Measurements from ENCODE around the gene PCDHGC3.

DNA sequence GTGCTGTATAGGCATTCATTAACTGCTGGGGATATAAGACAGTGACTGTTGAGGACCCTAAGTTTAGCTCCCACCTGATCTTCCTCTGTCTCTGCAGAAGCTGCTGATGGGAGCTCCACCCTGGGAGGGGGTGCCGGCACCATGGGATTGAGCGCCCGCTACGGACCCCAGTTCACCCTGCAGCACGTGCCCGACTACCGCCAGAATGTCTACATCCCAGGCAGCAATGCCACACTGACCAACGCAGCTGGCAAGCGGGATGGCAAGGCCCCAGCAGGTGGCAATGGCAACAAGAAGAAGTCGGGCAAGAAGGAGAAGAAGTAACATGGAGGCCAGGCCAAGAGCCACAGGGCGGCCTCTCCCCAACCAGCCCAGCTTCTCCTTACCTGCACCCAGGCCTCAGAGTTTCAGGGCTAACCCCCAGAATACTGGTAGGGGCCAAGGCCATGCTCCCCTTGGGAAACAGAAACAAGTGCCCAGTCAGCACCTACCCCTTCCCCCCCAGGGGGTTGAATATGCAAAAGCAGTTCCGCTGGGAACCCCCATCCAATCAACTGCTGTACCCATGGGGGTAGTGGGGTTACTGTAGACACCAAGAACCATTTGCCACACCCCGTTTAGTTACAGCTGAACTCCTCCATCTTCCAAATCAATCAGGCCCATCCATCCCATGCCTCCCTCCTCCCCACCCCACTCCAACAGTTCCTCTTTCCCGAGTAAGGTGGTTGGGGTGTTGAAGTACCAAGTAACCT, 35.3 kb downstream of the PCDHGC3 start:
- TF ChIP-seq, protein P1, sequence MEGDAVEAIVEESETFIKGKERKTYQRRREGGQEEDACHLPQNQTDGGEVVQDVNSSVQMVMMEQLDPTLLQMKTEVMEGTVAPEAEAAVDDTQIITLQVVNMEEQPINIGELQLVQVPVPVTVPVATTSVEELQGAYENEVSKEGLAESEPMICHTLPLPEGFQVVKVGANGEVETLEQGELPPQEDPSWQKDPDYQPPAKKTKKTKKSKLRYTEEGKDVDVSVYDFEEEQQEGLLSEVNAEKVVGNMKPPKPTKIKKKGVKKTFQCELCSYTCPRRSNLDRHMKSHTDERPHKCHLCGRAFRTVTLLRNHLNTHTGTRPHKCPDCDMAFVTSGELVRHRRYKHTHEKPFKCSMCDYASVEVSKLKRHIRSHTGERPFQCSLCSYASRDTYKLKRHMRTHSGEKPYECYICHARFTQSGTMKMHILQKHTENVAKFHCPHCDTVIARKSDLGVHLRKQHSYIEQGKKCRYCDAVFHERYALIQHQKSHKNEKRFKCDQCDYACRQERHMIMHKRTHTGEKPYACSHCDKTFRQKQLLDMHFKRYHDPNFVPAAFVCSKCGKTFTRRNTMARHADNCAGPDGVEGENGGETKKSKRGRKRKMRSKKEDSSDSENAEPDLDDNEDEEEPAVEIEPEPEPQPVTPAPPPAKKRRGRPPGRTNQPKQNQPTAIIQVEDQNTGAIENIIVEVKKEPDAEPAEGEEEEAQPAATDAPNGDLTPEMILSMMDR (IDR thresholded peaks at IDR 0.05) = no peak
- TF ChIP-seq POLR2A (IDR thresholded peaks at IDR 0.05; ENCODE audit: low read length) = no peak
- TF ChIP-seq, protein P2, sequence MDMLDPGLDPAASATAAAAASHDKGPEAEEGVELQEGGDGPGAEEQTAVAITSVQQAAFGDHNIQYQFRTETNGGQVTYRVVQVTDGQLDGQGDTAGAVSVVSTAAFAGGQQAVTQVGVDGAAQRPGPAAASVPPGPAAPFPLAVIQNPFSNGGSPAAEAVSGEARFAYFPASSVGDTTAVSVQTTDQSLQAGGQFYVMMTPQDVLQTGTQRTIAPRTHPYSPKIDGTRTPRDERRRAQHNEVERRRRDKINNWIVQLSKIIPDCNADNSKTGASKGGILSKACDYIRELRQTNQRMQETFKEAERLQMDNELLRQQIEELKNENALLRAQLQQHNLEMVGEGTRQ (IDR thresholded peaks at IDR 0.05) = no peak
- no peak for TF ChIP-seq RARB (CRISPR knock-in tag; IDR thresholded peaks at IDR 0.05)
- TF ChIP-seq, protein P3, sequence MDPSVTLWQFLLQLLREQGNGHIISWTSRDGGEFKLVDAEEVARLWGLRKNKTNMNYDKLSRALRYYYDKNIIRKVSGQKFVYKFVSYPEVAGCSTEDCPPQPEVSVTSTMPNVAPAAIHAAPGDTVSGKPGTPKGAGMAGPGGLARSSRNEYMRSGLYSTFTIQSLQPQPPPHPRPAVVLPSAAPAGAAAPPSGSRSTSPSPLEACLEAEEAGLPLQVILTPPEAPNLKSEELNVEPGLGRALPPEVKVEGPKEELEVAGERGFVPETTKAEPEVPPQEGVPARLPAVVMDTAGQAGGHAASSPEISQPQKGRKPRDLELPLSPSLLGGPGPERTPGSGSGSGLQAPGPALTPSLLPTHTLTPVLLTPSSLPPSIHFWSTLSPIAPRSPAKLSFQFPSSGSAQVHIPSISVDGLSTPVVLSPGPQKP (IDR thresholded peaks at IDR 0.05; ENCODE audit: low read depth, low read length) = no peak
- TF ChIP-seq ZFP36 (IDR thresholded peaks at IDR 0.05; ENCODE audit: borderline replicate concordance, partially characterized antibody) = no peak
- TF ChIP-seq POLR2AphosphoS2 (conservative IDR thresholded peaks at IDR 0.05; ENCODE audit: low read length) = no peak
- no peak for TF ChIP-seq EP300 (IDR thresholded peaks at IDR 0.05)
- TF ChIP-seq, protein P4, sequence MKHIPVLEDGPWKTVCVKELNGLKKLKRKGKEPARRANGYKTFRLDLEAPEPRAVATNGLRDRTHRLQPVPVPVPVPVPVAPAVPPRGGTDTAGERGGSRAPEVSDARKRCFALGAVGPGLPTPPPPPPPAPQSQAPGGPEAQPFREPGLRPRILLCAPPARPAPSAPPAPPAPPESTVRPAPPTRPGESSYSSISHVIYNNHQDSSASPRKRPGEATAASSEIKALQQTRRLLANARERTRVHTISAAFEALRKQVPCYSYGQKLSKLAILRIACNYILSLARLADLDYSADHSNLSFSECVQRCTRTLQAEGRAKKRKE (CRISPR knock-in tag; IDR thresholded peaks at IDR 0.05; ENCODE audit: low read depth) = no peak
- no peak for TF ChIP-seq CEBPB (IDR thresholded peaks at IDR 0.05)
- no peak for TF ChIP-seq BHLHE40 (IDR thresholded peaks at IDR 0.05; ENCODE audit: low read depth, low read length)
- TF ChIP-seq RNF2 (IDR thresholded peaks at IDR 0.05; ENCODE audit: borderline replicate concordance, low read depth) = no peak
- TF ChIP-seq MAZ (IDR thresholded peaks at IDR 0.05; ENCODE audit: borderline replicate concordance, low read depth, low read length) = no peak

All from A549 (cell line).